Endothelial cell of umbilical vein (primary cell): ENCODE measurements around the gene CPLANE2.

Source experiments
- EZH2 ChIP-seq: IDR thresholded peaks from 2 replicates; pipeline ENCODE4 v1.6.1; 2012; ENCODE audit warnings: borderline replicate concordance, low read depth, mild to moderate bottlenecking, moderate library complexity, low read length, inconsistent platforms; ENCODE audit not compliant: severe bottlenecking
- FOS ChIP-seq: IDR thresholded peaks from 2 replicates; pipeline ENCODE4 v1.6.1; 2011; ENCODE audit warnings: mild to moderate bottlenecking, low read length, moderate library complexity, borderline replicate concordance; ENCODE audit not compliant: insufficient read depth
- GATA2 ChIP-seq: IDR thresholded peaks from 2 replicates; pipeline ENCODE4 v1.7.0; 2011; ENCODE audit warnings: low read depth, mild to moderate bottlenecking, moderate library complexity, mixed read lengths, low read length; ENCODE audit not compliant: insufficient read length, insufficient read depth
- JUN ChIP-seq: IDR thresholded peaks from 2 replicates; pipeline ENCODE4 v1.6.1; 2011; ENCODE audit warnings: borderline replicate concordance, low read depth; ENCODE audit not compliant: insufficient read length, insufficient read depth
- MYC ChIP-seq: IDR thresholded peaks from one replicate; pipeline ENCODE4 v1.6.1; 2011; ENCODE audit warnings: mild to moderate bottlenecking, low read depth, low read length
- POLR2A ChIP-seq: IDR thresholded peaks from 2 replicates; pipeline ENCODE4 v1.6.1; 2012; ENCODE audit warnings: low read depth, mild to moderate bottlenecking, control low read depth, low read length
- POLR2AphosphoS5 ChIP-seq: IDR thresholded peaks from 2 replicates; pipeline ENCODE4 v1.6.1; 2012; ENCODE audit warnings: low read depth, mild to moderate bottlenecking, control low read depth, low read length, moderate library complexity; ENCODE audit not compliant: insufficient read depth
- TF ChIP-seq, protein P1 (sequence below), 2 donors: IDR thresholded peaks; 1 replicate in 1 of 2; 2 replicates in 1 of 2; pipeline ENCODE4 v1.5.1; 2011; ENCODE audit warnings: low read length in 2 of 2, mild to moderate bottlenecking in 2 of 2, moderate library complexity in 2 of 2, control low read depth in 1 of 2, inconsistent platforms in 1 of 2, low read depth in 1 of 2; ENCODE audit not compliant: insufficient read depth in 1 of 2; ENCODE audit errors: extremely low read depth in 1 of 2
- TF ChIP-seq, protein P2 (sequence below): IDR thresholded peaks from 2 replicates; pipeline ENCODE4 v1.6.1; 2011; ENCODE audit not compliant: insufficient read depth, insufficient read length

DNA sequence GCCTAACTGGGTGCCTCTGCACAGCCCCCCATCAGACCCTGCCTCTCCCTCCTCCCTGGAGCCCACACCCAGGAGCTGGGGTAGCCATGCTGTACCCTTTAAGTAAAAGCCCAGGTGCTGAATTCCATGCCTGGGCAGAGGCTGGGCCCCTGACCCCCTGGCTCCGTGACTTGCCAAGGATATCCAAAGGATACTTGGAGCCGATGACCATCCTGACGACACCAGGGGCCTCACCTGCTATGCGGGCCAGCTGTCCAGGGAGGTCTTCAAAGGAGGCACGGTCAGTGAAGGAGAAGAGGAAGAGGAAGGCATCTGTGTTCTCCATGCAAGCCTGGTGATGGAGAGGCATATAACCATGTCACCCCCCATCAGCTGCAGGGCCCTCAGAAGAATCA, 4.7 kb downstream of the CPLANE2 start:
- TF ChIP-seq EZH2 (no peak), POLR2AphosphoS5 (no peak), JUN (no peak), POLR2A (no peak), FOS (no peak), MYC (no peak), GATA2 (no peak)
- TF ChIP-seq, protein P1, sequence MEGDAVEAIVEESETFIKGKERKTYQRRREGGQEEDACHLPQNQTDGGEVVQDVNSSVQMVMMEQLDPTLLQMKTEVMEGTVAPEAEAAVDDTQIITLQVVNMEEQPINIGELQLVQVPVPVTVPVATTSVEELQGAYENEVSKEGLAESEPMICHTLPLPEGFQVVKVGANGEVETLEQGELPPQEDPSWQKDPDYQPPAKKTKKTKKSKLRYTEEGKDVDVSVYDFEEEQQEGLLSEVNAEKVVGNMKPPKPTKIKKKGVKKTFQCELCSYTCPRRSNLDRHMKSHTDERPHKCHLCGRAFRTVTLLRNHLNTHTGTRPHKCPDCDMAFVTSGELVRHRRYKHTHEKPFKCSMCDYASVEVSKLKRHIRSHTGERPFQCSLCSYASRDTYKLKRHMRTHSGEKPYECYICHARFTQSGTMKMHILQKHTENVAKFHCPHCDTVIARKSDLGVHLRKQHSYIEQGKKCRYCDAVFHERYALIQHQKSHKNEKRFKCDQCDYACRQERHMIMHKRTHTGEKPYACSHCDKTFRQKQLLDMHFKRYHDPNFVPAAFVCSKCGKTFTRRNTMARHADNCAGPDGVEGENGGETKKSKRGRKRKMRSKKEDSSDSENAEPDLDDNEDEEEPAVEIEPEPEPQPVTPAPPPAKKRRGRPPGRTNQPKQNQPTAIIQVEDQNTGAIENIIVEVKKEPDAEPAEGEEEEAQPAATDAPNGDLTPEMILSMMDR (IDR thresholded peaks at IDR 0.05; ENCODE audit: extremely low read depth in 1 of 2, insufficient read depth in 1 of 2, low read depth in 1 of 2, low read length in 2 of 2) = no peak
- TF ChIP-seq, protein P2, sequence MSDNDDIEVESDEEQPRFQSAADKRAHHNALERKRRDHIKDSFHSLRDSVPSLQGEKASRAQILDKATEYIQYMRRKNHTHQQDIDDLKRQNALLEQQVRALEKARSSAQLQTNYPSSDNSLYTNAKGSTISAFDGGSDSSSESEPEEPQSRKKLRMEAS = no peak
